Mesenchymal stem cell (in vitro differentiated cells and primary cell): Measurements from ENCODE around the gene MYO10.

ENCODE experiments used
- DNase-seq: peaks from one replicate; pipeline ENCODE4 v3.0.0-alpha.2; 2013
- H2AFZ ChIP-seq: one replicate; pipeline ENCODE4 v1.6.1; 2013; ENCODE audit warnings: low read depth, mild to moderate bottlenecking, control low read depth, inconsistent platforms, low read length, moderate library complexity
- H2AK5ac ChIP-seq: 2 replicates; pipeline ENCODE4 v1.6.1; 2013; ENCODE audit warnings: low read length, moderate library complexity, mild to moderate bottlenecking, inconsistent platforms; ENCODE audit not compliant: severe bottlenecking
- H2BK120ac ChIP-seq: one replicate; pipeline ENCODE4 v1.6.1; 2013; ENCODE audit warnings: low read depth, mild to moderate bottlenecking, inconsistent platforms, low read length, moderate library complexity
- H2BK12ac ChIP-seq, 2 experiments: one replicate each; pipeline ENCODE4 v1.6.1; 2013; ENCODE audit warnings: inconsistent platforms in 2 of 2, low read length in 2 of 2, mild to moderate bottlenecking in 2 of 2, moderate library complexity in 2 of 2, control low read depth in 1 of 2
- H2BK15ac ChIP-seq: one replicate; pipeline ENCODE4 v1.6.1; 2013; ENCODE audit warnings: mild to moderate bottlenecking, low read depth, inconsistent platforms; ENCODE audit not compliant: poor library complexity, severe bottlenecking
- H2BK5ac ChIP-seq: 2 replicates; pipeline ENCODE4 v1.6.1; 2013; ENCODE audit warnings: low read depth, mild to moderate bottlenecking, low read length, control low read depth, inconsistent platforms; ENCODE audit not compliant: poor library complexity, severe bottlenecking
- H3K14ac ChIP-seq, 2 experiments: one replicate each; pipeline ENCODE4 v1.6.1; 2013; ENCODE audit warnings: inconsistent platforms in 2 of 2, low read length in 2 of 2, control low read depth in 1 of 2, mild to moderate bottlenecking in 1 of 2, moderate library complexity in 1 of 2
- H3K18ac ChIP-seq, 2 experiments: one replicate each; pipeline ENCODE4 v1.6.1; 2013; ENCODE audit warnings: inconsistent platforms in 2 of 2, low read length in 2 of 2, control low read depth in 1 of 2, low read depth in 1 of 2, mild to moderate bottlenecking in 1 of 2
- H3K23ac ChIP-seq, 2 experiments: one replicate each; pipeline ENCODE4 v1.6.1; 2013; ENCODE audit warnings: inconsistent platforms in 2 of 2, low read length in 2 of 2, mild to moderate bottlenecking in 2 of 2, moderate library complexity in 2 of 2, control low read depth in 1 of 2
- H3K27ac ChIP-seq: 2 replicates; pipeline ENCODE4 v1.5.1; 2013; ENCODE audit warnings: mild to moderate bottlenecking, moderate library complexity, low read length, control low read depth, inconsistent platforms; ENCODE audit not compliant: poor library complexity, severe bottlenecking
- H3K27me3 ChIP-seq, 2 experiments: 2 replicates each; pipeline versions ENCODE4 v1.6.1 to v1.7.0; 2013; ENCODE audit warnings: low read length in 2 of 2, mild to moderate bottlenecking in 2 of 2, moderate library complexity in 2 of 2, control low read depth in 1 of 2, inconsistent platforms in 1 of 2; ENCODE audit not compliant: control insufficient read depth in 1 of 2, insufficient read depth in 1 of 2
- H3K36me3 ChIP-seq, 2 experiments: 2 replicates each; pipeline versions ENCODE4 v1.6.1 to v1.7.0; 2013; ENCODE audit warnings: low read length in 2 of 2, control low read depth in 1 of 2, inconsistent platforms in 1 of 2, low read depth in 1 of 2, mild to moderate bottlenecking in 1 of 2; ENCODE audit not compliant: insufficient read depth in 2 of 2, control insufficient read depth in 1 of 2
- H3K4ac ChIP-seq, 2 experiments: one replicate each; pipeline ENCODE4 v1.6.1; 2013; ENCODE audit warnings: inconsistent platforms in 2 of 2, low read length in 2 of 2, mild to moderate bottlenecking in 2 of 2, moderate library complexity in 2 of 2, control low read depth in 1 of 2, low read depth in 1 of 2
- H3K4me1 ChIP-seq: 2 replicates; pipeline ENCODE4 v1.6.1; 2013; ENCODE audit warnings: low read depth, low read length, control low read depth; ENCODE audit not compliant: control insufficient read depth, insufficient read depth
- H3K4me2 ChIP-seq: 2 replicates; pipeline ENCODE4 v1.6.1; 2013; ENCODE audit warnings: low read length, mild to moderate bottlenecking, inconsistent platforms; ENCODE audit not compliant: poor library complexity, severe bottlenecking
- H3K4me3 ChIP-seq, 2 experiments: 2 replicates each; pipeline versions ENCODE4 v1.5.1 to v1.7.0; 2013; ENCODE audit warnings: low read length in 2 of 2, mild to moderate bottlenecking in 2 of 2, control low read depth in 1 of 2, low read depth in 1 of 2; ENCODE audit not compliant: insufficient read depth in 1 of 2
- H3K79me1 ChIP-seq: replicated peaks from 2 replicates; pipeline ENCODE4 v1.6.1; 2013; ENCODE audit warnings: mild to moderate bottlenecking, control low read depth, low read length, inconsistent platforms; ENCODE audit not compliant: poor library complexity, severe bottlenecking
- H3K9ac ChIP-seq: 2 replicates; pipeline ENCODE4 v1.7.0; 2013; ENCODE audit warnings: mild to moderate bottlenecking, low read length, moderate library complexity
- H3K9me3 ChIP-seq: 2 replicates; pipeline ENCODE4 v1.7.0; 2013; ENCODE audit warnings: mild to moderate bottlenecking, low read length; ENCODE audit not compliant: control insufficient read depth
- H4K8ac ChIP-seq: one replicate; pipeline ENCODE4 v1.6.1; 2013; ENCODE audit warnings: inconsistent platforms, mild to moderate bottlenecking, low read length, moderate library complexity
- H4K91ac ChIP-seq: one replicate; pipeline ENCODE4 v1.6.1; 2013; ENCODE audit warnings: mild to moderate bottlenecking, low read length, inconsistent platforms
- WGBS: methylation state at CpG from one replicate; pipeline ENCODE4 v1.1.7; 2013; ENCODE audit warnings: mixed read lengths; 5-methylcytosine and 5-hydroxymethylcytosine counted together

Gene MYO10

DNA sequence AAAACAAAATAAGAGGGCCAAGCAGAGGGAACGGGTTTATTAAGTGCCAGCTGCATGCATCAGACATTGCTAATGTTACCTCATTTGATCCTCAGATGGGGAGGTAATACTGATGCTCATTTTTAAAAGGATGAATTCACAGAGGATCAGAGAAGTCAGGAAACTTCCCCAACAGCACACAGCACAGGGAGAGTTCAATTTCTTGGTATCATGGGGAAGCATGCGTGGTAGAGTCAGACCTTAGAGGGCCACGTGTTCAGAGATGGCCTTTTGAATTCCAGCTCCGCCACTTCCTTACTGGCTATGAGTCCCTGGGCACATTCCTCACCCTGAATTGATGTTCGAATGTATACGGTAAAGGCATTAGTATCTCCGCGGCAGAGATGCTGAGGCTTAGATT is 108.3 kb downstream of the MYO10 start:
- H3K27me3 ChIP-seq: no peaks in the 10 kb centered on the region
- no peak overlapping the region for H4K8ac ChIP-seq
- H3K4ac ChIP-seq: no peak overlapping the region
- peaks cover 7% of the 10 kb centered on the region for H3K4me1 ChIP-seq
- no peaks in the 10 kb centered on the region for H3K9me3 ChIP-seq
- H2BK120ac ChIP-seq: no peak overlapping the region
- no peak overlapping the region for H2BK5ac ChIP-seq
- WGBS: 97% methylated on average over 8 of the region's 8 CpGs
- no peak overlapping the region for H3K4me2 ChIP-seq
- H2BK12ac ChIP-seq: no peak overlapping the region
- H4K91ac ChIP-seq: no peak overlapping the region
- H2AK5ac ChIP-seq: no peak overlapping the region
- no peak overlapping the region for H3K23ac ChIP-seq
- no peak overlapping the region for H3K27ac ChIP-seq
- no peak overlapping the region for H3K4me3 ChIP-seq
- no peak overlapping the region for H3K14ac ChIP-seq
- no peak overlapping the region for H2AFZ ChIP-seq
- H3K18ac ChIP-seq: no peak overlapping the region
- no peak overlapping the region for H3K9ac ChIP-seq
- H3K36me3 ChIP-seq: peaks cover 0 to 3% of the 10 kb centered on the region in 2 experiments
- no peak overlapping the region for H2BK15ac ChIP-seq
- DNase-seq: no peak
- peaks cover 36% of the 10 kb centered on the region for H3K79me1 ChIP-seq

DNA sequence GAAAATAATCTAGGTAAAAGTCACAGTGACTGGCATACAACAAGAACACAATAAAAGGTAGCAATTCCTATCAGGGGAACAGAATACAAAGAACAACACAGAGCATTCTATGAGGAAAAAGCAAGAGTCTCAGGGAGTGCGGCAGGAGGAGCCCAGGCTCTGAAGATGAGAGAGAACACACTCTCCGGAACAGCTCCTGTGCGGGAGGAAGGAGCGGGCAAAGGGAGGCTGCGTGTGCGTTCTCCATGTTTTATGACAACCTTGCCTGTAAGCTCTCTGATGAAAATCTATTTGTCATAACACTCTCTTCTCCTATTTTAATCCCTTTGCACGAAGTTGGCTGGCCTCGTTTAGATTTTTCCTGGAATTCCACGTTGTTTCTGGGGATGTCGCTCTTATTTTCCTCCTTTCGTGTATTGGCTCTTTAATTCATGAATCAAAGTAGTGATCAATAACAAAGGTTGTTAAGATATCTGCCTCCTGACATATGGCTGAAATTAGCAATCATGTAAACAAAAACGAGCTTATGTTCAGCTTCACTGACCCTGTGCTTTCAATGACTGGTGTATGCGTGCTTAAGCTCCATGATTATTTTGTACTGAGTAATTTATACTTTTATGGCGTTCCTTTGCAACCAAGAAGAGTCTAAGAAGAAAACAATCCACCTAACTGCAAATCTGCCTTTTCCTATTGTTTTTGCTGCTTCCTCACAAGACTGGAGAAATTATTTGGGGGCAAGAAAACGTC is 109.5 kb downstream of the MYO10 start:
- H4K8ac ChIP-seq: no peak overlapping the region
- H3K4me1 ChIP-seq: peaks cover 7% of the 10 kb centered on the region
- H3K4ac ChIP-seq: no peak overlapping the region
- 90% methylated on average over 13 of the region's 15 CpGs for WGBS
- no peak overlapping the region for H3K23ac ChIP-seq
- no peak overlapping the region for H3K27ac ChIP-seq
- H3K36me3 ChIP-seq: peaks cover 0 to 3% of the 10 kb centered on the region in 2 experiments
- H3K9me3 ChIP-seq: no peaks in the 10 kb centered on the region
- H2AFZ ChIP-seq: no peak overlapping the region
- H3K27me3 ChIP-seq: no peaks in the 10 kb centered on the region
- DNase-seq: peak; percentile 38
- H2BK120ac ChIP-seq: no peak overlapping the region
- H2BK15ac ChIP-seq: no peak overlapping the region
- no peak overlapping the region for H2BK12ac ChIP-seq
- H2AK5ac ChIP-seq: no peak overlapping the region
- H3K4me3 ChIP-seq: no peak overlapping the region
- no peak overlapping the region for H3K14ac ChIP-seq
- H3K9ac ChIP-seq: peak overlapping the region; percentile 11
- no peak overlapping the region for H4K91ac ChIP-seq
- no peak overlapping the region for H3K18ac ChIP-seq
- no peak overlapping the region for H2BK5ac ChIP-seq
- no peak overlapping the region for H3K4me2 ChIP-seq
- peaks cover 29% of the 10 kb centered on the region for H3K79me1 ChIP-seq

- Histone ChIP-seq H2BK5ac (no peak overlapping the region), H3K4ac (no peak overlapping the region), H3K23ac (no peak overlapping the region), H3K36me3 (no peaks in the 10 kb centered on the region), H3K4me3 (no peak overlapping the region), H2BK15ac (no peak overlapping the region), H3K27ac (no peak overlapping the region), H4K8ac (peak overlapping the region; percentile 82), H2AFZ (no peak overlapping the region), H2BK120ac (no peak overlapping the region), H3K79me1 (peaks cover 23% of the 10 kb centered on the region), H4K91ac (peak overlapping the region; percentile 89), H3K14ac (no peak overlapping the region), H3K9me3 (no peaks in the 10 kb centered on the region), H3K18ac (peak overlapping the region; percentile 29 to 92), H3K4me1 (peaks cover 7% of the 10 kb centered on the region), H3K4me2 (no peak overlapping the region), H3K27me3 (no peaks in the 10 kb centered on the region), H2AK5ac (peak overlapping the region; percentile 51), H2BK12ac (peak overlapping the region in 1 of 2 experiments; percentile 39), H3K9ac (peak overlapping the region; percentile 32)
- 90% methylated on average over 4 of the region's 4 CpGs for WGBS
- peak; percentile 80 for DNase-seq
These were observed 116.4 kb downstream of the MYO10 start for GRCh38 chr5:16819522-16820167.

- Histone ChIP-seq H3K4ac (no peak overlapping the region), H2AK5ac (no peak overlapping the region), H3K27me3 (no peaks in the 10 kb centered on the region), H2BK120ac (no peak overlapping the region), H4K8ac (no peak overlapping the region), H3K79me1 (peaks cover 42% of the 10 kb centered on the region), H3K4me3 (no peak overlapping the region), H3K14ac (no peak overlapping the region), H3K9me3 (no peaks in the 10 kb centered on the region), H3K4me2 (no peak overlapping the region), H3K23ac (no peak overlapping the region), H3K9ac (no peak overlapping the region), H3K4me1 (peaks cover 7% of the 10 kb centered on the region), H2AFZ (no peak overlapping the region), H2BK12ac (no peak overlapping the region), H2BK15ac (no peak overlapping the region), H3K27ac (no peak overlapping the region), H2BK5ac (no peak overlapping the region), H4K91ac (no peak overlapping the region), H3K36me3 (no peaks in the 10 kb centered on the region), H3K18ac (no peak overlapping the region)
- DNase-seq: no peak
- no CpG with 5 or more reads among the region's 3 CpGs for WGBS
These were observed 120.7 kb downstream of the MYO10 start for GRCh38 chr5:16815432-16815831.
